PC-3 (cell line): ENCODE results near the gene SUB1.

Experiments used
- EZH2phosphoT487 ChIP-seq: fragments of 300-600 bp; sonication (generic); IDR thresholded peaks from 2 replicates; pipeline ENCODE4 v1.6.1; 2018; ENCODE audit warnings: mild to moderate bottlenecking, antibody characterized with exemption, low read length, borderline replicate concordance
- TF ChIP-seq, protein P1 (sequence below): fragments of 300-600 bp; sonication (generic); conservative IDR thresholded peaks from 2 replicates; pipeline ENCODE4 v1.5.1; 2017; ENCODE audit warnings: antibody characterized with exemption, low read depth, mild to moderate bottlenecking, low read length

DNA sequence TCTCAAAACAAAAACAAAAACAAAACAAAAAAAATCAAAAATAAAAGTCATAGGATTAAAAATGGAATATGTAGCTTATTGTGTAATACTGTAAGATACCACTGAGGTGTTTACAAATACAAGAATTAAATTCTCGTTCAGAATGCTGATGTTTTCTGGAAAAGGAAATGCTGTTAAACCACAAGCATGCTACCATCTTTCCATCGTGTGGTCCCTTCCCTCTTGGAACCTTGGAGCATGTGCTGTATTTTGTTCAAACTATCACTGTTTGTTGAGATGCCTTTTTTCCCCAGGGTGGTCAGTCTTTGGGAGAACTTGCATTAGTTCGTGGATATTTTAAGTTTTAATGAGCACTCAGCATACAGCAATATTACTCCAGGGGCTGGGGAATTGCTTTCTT lies 39.7 kb downstream of the SUB1 start:
- TF ChIP-seq, protein P1, sequence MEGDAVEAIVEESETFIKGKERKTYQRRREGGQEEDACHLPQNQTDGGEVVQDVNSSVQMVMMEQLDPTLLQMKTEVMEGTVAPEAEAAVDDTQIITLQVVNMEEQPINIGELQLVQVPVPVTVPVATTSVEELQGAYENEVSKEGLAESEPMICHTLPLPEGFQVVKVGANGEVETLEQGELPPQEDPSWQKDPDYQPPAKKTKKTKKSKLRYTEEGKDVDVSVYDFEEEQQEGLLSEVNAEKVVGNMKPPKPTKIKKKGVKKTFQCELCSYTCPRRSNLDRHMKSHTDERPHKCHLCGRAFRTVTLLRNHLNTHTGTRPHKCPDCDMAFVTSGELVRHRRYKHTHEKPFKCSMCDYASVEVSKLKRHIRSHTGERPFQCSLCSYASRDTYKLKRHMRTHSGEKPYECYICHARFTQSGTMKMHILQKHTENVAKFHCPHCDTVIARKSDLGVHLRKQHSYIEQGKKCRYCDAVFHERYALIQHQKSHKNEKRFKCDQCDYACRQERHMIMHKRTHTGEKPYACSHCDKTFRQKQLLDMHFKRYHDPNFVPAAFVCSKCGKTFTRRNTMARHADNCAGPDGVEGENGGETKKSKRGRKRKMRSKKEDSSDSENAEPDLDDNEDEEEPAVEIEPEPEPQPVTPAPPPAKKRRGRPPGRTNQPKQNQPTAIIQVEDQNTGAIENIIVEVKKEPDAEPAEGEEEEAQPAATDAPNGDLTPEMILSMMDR: no peak
- TF ChIP-seq EZH2phosphoT487: no peak
